ENCODE measurements around the gene GPR31.

GRCh38 chr6:167120583-167120903 is 37.2 kb downstream of the GPR31 start:
- no peak for TF ChIP-seq EP300 (conservative IDR thresholded peaks at IDR 0.05; ENCODE audit: poor library complexity, severe bottlenecking)
- no peak for TF ChIP-seq POLR2AphosphoS5 (IDR thresholded peaks at IDR 0.05)
